B cell (primary cell): ENCODE measurements around the gene MDC1. TPM values are rescaled to one million over a fixed set of nuclear protein-coding genes. Genes with fewer than 3 reads are reported as not detected.

Experiments
- ATAC-seq: fragments of 200-7000 bp; cut with Tn5 transposase; one replicate; pipeline ENCODE4 v1.10.0; 2021; ENCODE audit warnings: low read depth, mild to moderate bottlenecking, moderate number of reproducible peaks, moderate library complexity
- CTCF ChIA-PET: fragments of 350-600 bp; sonication (Branson Sonifier 250); formaldehyde crosslinking; loops from one replicate; lab custom pipeline; 2021; ENCODE audit warnings: antibody characterized with exemption, inconsistent platforms; lab: Charles Lee
- POLR2A ChIA-PET: fragments of 350-600 bp; sonication (Branson Sonifier 250); formaldehyde crosslinking; loops from one replicate; lab custom pipeline; 2021; ENCODE audit warnings: antibody characterized with exemption; lab: Charles Lee
- DNase-seq: peaks from one replicate; pipeline ENCODE4 v3.0.0; 2013
- H2AFZ ChIP-seq: 2 replicates; pipeline ENCODE4 v1.6.1; 2012; ENCODE audit warnings: mild to moderate bottlenecking, low read depth, low read length; ENCODE audit not compliant: insufficient read depth, poor library complexity, severe bottlenecking
- H3K27ac ChIP-seq, 2 donors: 1 replicate in 1 of 2; 2 replicates in 1 of 2; pipeline ENCODE4 v1.5.1; 2012 to 2013; ENCODE audit warnings: low read length in 2 of 2, mild to moderate bottlenecking in 2 of 2, moderate library complexity in 1 of 2
- H3K27me3 ChIP-seq, 4 experiments: fragments of 200-600 bp in 1 of 4; sonication (generic) in 1 of 4; replicated peaks in 1 of 4; 1 replicate in 2 of 4; 2 replicates in 2 of 4; pipeline versions ENCODE4 v1.6.1 to v1.7.0; 2013 to 2016; ENCODE audit warnings: low read length in 3 of 4, mild to moderate bottlenecking in 2 of 4, mixed read lengths in 1 of 4, moderate library complexity in 1 of 4; ENCODE audit not compliant: insufficient read depth in 4 of 4, control insufficient read depth in 3 of 4; ENCODE audit errors: control extremely low read depth in 1 of 4
- H3K36me3 ChIP-seq, 2 experiments: replicated peaks in 1 of 2; 1 replicate in 1 of 2; 2 replicates in 1 of 2; pipeline versions ENCODE4 v1.6.1 to v1.7.1; 2013; ENCODE audit warnings: low read length in 1 of 2; ENCODE audit not compliant: insufficient read depth in 2 of 2, control insufficient read depth in 1 of 2; ENCODE audit errors: control extremely low read depth in 1 of 2, extremely low read depth in 1 of 2
- H3K4me1 ChIP-seq, 2 donors: fragments of 200-600 bp in 1 of 2; sonication (generic) in 1 of 2; 1 replicate in 1 of 2; 2 replicates in 1 of 2; pipeline versions ENCODE4 v1.5.1 to v1.6.1; 2013 to 2017; ENCODE audit warnings: low read length in 2 of 2; ENCODE audit not compliant: control insufficient read depth in 2 of 2, insufficient read depth in 2 of 2
- H3K4me2 ChIP-seq: replicated peaks from 2 replicates; pipeline ENCODE3; 2012; ENCODE audit warnings: mild to moderate bottlenecking, low read depth, low read length; ENCODE audit not compliant: poor library complexity, severe bottlenecking
- H3K4me3 ChIP-seq, 5 experiments: fragments of 200-600 bp in 1 of 5; sonication (generic) in 1 of 5; 1 replicate in 3 of 5; 2 replicates in 2 of 5; pipeline versions ENCODE4 v1.5.1 to v1.7.0; 2011 to 2016; ENCODE audit warnings: low read length in 4 of 5, mild to moderate bottlenecking in 4 of 5, low read depth in 2 of 5, control low read depth in 1 of 5, moderate library complexity in 1 of 5; ENCODE audit not compliant: insufficient read depth in 1 of 5; ENCODE audit errors: control extremely low read depth in 1 of 5, extremely low read depth in 1 of 5
- H3K79me2 ChIP-seq: fragments of 200-600 bp; sonication (generic); one replicate; pipeline ENCODE4 v1.6.0; 2016; ENCODE audit warnings: low read length; ENCODE audit not compliant: control insufficient read depth, insufficient read depth
- H3K9ac ChIP-seq: fragments of 200-600 bp; sonication (generic); 2 replicates; pipeline ENCODE4 v1.6.1; 2017; ENCODE audit warnings: mild to moderate bottlenecking, low read length, moderate library complexity
- H3K9me3 ChIP-seq, 3 donors: one replicate each; pipeline versions ENCODE4 v1.6.1 to v1.7.1; 2013; ENCODE audit warnings: low read length in 2 of 3; ENCODE audit not compliant: control insufficient read depth in 2 of 3, insufficient read depth in 1 of 3; ENCODE audit errors: control extremely low read depth in 1 of 3
- H4K20me1 ChIP-seq: 2 replicates; pipeline ENCODE4 v1.6.0; 2012; ENCODE audit warnings: mild to moderate bottlenecking, low read length; ENCODE audit not compliant: insufficient read depth, control insufficient read depth, poor library complexity, severe bottlenecking
- H3K27ac Mint-ChIP-seq: one replicate; pipeline ENCODE4 v1.8.0; 2021; ENCODE audit warnings: mixed read lengths
- H3K27me3 Mint-ChIP-seq: one replicate; pipeline ENCODE4 v1.8.0; 2021; ENCODE audit warnings: mixed read lengths
- H3K4me1 Mint-ChIP-seq: one replicate; pipeline ENCODE4 v1.8.0; 2021; ENCODE audit warnings: mixed read lengths
- H3K4me3 Mint-ChIP-seq: one replicate; pipeline ENCODE4 v1.8.0; 2021; ENCODE audit warnings: mixed read lengths
- H3K9me3 Mint-ChIP-seq: one replicate; pipeline ENCODE4 v1.8.0; 2022; ENCODE audit warnings: mixed read lengths; ENCODE audit not compliant: insufficient read depth
- CTCF ChIP-seq: fragments of 200-600 bp; IDR thresholded peaks from one replicate; pipeline ENCODE4 v1.8.0; 2022; ENCODE audit warnings: antibody characterized with exemption, mild to moderate bottlenecking
- EZH2 ChIP-seq: IDR thresholded peaks from 2 replicates; pipeline ENCODE4 v1.6.1; 2012; ENCODE audit warnings: borderline replicate concordance, low read depth, mild to moderate bottlenecking, moderate library complexity, low read length; ENCODE audit not compliant: insufficient read depth, poor library complexity, severe bottlenecking
- WGBS: methylation state at CpG from one replicate; pipeline ENCODE4 v1.1.5; 2013; ENCODE audit warnings: missing lambda C conversion rate; ENCODE audit not compliant: insufficient coverage; 5-methylcytosine and 5-hydroxymethylcytosine counted together
- intact Hi-C: fragments of 100-400 bp; cut with micrococcal nuclease; formaldehyde crosslinking; loops from one replicate; pipeline ENCODE4 v1.10.0; 2022
- polyA plus RNA-seq: library from polyadenylated mRNA; depleted of rRNA; stranded (reverse); fragments of >200 nt; gene quantifications from 2 replicates; pipeline ENCODE4 v1.2.3, GENCODE V29; 2012
- total RNA-seq, 2 donors: library from RNA; stranded (reverse); fragments of 120-200 nt in 1 of 2; gene quantifications; 1 replicate in 1 of 2; 2 replicates in 1 of 2; pipeline versions ENCODE4 v1.2.3 to v1.2.4, GENCODE V29; 2013 to 2022

The MDC1 gene
- total and polyA plus RNA-seq, 2 donors (not counting 1 experiment from before 2014, with no cell fraction given): 24.9 to 87.4 TPM

DNA sequence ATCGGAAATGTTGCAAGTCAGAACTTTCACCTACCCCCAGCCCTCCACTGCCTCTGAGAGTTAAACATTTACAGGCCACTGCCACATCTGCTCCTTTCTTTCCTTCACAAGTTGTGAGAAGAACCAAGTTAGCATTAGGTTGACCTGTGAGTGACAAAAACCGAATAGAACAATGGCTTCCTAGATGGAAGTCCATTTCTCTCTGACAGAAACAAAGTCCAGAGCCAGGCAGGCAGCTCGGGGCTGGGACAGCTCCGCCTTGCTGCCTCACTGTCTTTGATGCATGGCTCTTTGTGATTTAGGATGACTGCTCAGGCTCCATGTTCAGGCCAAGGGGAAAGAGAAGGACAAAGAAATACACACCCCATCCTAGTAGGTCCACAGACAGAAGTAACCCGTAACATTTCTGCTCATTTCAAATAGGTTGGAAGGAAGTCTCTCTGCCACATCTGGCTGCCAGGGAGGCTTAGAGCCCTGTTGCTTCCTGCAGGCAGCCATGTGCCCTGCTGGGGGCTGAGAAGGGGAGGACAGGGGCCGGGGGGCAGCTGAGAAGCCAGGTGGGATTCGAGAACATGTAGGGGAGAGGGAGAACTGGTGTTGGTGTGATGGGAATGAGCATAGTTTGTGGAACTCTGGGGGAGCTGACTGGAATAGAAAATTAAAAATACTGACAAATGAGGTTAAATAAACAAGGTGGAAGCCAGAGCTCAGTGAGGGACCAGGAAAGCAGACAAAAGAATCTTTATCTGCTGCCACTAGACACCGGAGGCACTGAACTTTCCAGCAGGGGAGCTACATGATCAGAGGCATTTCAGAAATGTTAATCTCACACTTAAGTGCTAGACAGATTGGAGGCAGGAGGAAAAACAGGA, 46.8 kb upstream of the MDC1 start:
- Mint-ChIP-seq H3K9me3 (peaks cover 4% of the 10 kb centered on the region), H3K4me3 (no peak overlapping the region), H3K27ac (no peak overlapping the region), H3K27me3 (peaks cover 32% of the 10 kb centered on the region), H3K4me1 (peaks cover 15% of the 10 kb centered on the region)
- Histone ChIP-seq H3K36me3 (no peaks in the 10 kb centered on the region), H3K27ac (no peak overlapping the region), H4K20me1 (no peaks in the 10 kb centered on the region), H3K27me3 (peaks cover 0 to 6% (median 1%) of the 10 kb centered on the region in 4 experiments), H3K4me3 (no peak overlapping the region), H3K4me1 (peaks cover 10% of the 10 kb centered on the region in 2 donors), H3K4me2 (no peak overlapping the region), H2AFZ (no peak overlapping the region), H3K79me2 (no peaks in the 10 kb centered on the region), H3K9ac (no peak overlapping the region), H3K9me3 (peaks cover 0 to 7% (median 0%) of the 10 kb centered on the region in 3 donors)
- ChIA-PET POLR2A (no interaction called here), CTCF (no interaction called here)
- no peak for ATAC-seq
- intact Hi-C loops: no loop called here
- WGBS: 14% methylated on average over 6 of the region's 8 CpGs
- no peak for DNase-seq
- no peak for TF ChIP-seq CTCF
- no peak for TF ChIP-seq EZH2

GRCh38 chr6:30763155-30763617, 46.1 kb upstream of the MDC1 start:
- Mint-ChIP-seq H3K9me3 (peaks cover 4% of the 10 kb centered on the region), H3K4me3 (no peak overlapping the region), H3K27ac (no peak overlapping the region), H3K4me1 (peaks cover 16% of the 10 kb centered on the region), H3K27me3 (peaks cover 32% of the 10 kb centered on the region)
- H3K4me2 ChIP-seq: no peak overlapping the region
- peaks cover 12 to 13% of the 10 kb centered on the region in 2 donors for H3K4me1 ChIP-seq
- intact Hi-C loops: no loop called here
- H3K4me3 ChIP-seq: no peak overlapping the region
- WGBS: 100% methylated on average over 1 of the region's 1 CpG
- H4K20me1 ChIP-seq: no peaks in the 10 kb centered on the region
- H3K9ac ChIP-seq: no peak overlapping the region
- no peak for ATAC-seq
- no peaks in the 10 kb centered on the region for H3K79me2 ChIP-seq
- no peak for DNase-seq
- H3K27ac ChIP-seq: no peak overlapping the region
- H3K36me3 ChIP-seq: no peaks in the 10 kb centered on the region
- CTCF ChIA-PET: no interaction called here
- peaks cover 0 to 6% (median 1%) of the 10 kb centered on the region in 4 experiments for H3K27me3 ChIP-seq
- peaks cover 0 to 7% (median 0%) of the 10 kb centered on the region in 3 donors for H3K9me3 ChIP-seq
- H2AFZ ChIP-seq: no peak overlapping the region
- POLR2A ChIA-PET: no interaction called here
- no peak for TF ChIP-seq CTCF
- TF ChIP-seq EZH2: no peak
